ENCODE data around the gene PTBP1.
"Not testable (repeated sequence)": the region's sequence is repeated elsewhere in the genome, so short reads cannot be mapped to it uniquely, and the experiment has no call there.

Gene PTBP1

GRCh38 chr19:831407-832369 lies 34.4 kb downstream of the PTBP1 start:
- TF ChIP-seq CTCF (IDR thresholded peaks at IDR 0.05; ENCODE audit: control extremely low read depth, extremely low read depth, low read depth, missing control alignments), result no peak
- CTCF ChIA-PET, result no interaction called here
- no peak for DNase-seq (ENCODE audit: extremely low spot score)
- POLR2A ChIA-PET, result no interaction called here

GRCh38 chr19:834216-834615 lies 37.0 kb downstream of the PTBP1 start:
- TF ChIP-seq CTCF (IDR thresholded peaks at IDR 0.05; ENCODE audit: control extremely low read depth, extremely low read depth, low read depth, missing control alignments), result no peak
- CTCF ChIA-PET, result no interaction called here
- no peak for DNase-seq (ENCODE audit: extremely low spot score)
- POLR2A ChIA-PET, result no interaction called here

DNA sequence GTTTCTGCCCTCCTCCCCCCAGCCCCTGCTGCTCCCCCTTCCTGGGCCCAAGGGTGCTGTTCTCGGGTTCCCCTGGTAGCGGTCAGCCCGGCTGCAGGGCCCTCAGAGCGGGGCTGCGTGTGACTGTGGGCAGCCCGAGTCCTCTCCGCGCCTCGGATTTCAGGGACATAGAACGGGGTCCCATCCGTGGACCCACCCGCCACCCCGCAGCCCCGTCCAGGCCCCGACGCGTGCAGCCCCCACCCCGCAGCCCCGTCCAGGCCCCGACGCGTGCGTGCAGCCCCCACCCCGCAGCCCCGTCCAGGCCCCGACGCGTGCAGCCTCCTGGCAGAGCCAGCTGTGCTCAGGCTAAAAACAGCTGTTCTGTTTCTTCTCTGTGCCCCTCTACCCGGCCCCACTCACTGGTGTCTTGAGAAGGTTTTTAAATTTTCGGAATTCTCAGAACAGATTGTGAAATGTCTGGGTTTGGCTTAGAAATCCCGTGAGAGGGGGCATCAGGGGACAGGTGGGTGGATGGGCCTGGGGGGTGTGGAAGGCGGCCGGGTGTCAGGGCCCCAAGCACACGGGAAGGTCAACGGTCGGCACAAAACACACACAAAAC lies 38.1 kb downstream of the PTBP1 start:
- ChIA-PET CTCF (no interaction called here), POLR2A (no interaction called here)
- DNase-seq (ENCODE audit: extremely low spot score), result no peak
- TF ChIP-seq CTCF (IDR thresholded peaks at IDR 0.05; ENCODE audit: control extremely low read depth, extremely low read depth, low read depth, missing control alignments), result no peak

DNA sequence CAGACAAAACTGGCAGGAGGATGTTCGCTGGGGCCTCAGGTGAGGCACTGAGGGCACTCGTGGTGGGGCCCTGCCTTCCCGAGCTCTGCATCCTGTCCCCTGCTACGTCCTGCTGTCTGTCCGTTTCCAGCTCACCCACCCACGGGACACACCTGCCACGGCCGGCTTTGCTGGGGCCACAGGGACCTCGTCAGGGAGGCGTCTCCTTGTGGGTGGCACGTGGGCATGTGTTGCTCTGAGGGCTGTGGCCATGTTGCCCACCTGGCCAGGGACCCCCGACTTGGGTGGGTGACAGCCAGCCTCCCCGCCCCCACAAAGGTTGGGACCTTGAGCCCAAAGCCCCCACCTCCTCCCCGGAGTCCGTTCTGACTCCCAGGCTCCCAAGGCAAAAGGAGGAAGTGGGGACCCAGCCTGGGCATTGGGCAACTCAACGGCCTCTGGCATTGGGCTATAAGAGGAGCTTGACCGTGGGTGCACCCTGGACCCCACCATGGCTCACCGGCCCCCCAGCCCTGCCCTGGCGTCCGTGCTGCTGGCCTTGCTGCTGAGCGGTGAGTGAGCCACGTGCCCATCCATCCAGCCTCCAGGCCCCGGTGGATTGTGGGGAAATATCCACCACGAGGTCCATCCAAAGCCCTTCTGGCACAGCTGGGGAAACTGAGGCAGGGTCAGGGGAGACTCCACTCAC lies 43.4 kb downstream of the PTBP1 start, which contains the start of gene PRTN3:
PRTN3 (plus strand) TSS at position 481 of the 688 bp plus-strand sequence; CDS start at position 491, 10 bp downstream.
- no peak for DNase-seq (ENCODE audit: extremely low spot score)
- ChIA-PET POLR2A (no interaction called here), CTCF (interaction anchor here (1.0 to 1.3 kb wide), 2 partner anchors 16 to 23 kb away, joined by 4 to 5 read pairs; no protein-coding TSS in a partner anchor)
- no peak for TF ChIP-seq CTCF (IDR thresholded peaks at IDR 0.05; ENCODE audit: control extremely low read depth, extremely low read depth, low read depth, missing control alignments)

DNA sequence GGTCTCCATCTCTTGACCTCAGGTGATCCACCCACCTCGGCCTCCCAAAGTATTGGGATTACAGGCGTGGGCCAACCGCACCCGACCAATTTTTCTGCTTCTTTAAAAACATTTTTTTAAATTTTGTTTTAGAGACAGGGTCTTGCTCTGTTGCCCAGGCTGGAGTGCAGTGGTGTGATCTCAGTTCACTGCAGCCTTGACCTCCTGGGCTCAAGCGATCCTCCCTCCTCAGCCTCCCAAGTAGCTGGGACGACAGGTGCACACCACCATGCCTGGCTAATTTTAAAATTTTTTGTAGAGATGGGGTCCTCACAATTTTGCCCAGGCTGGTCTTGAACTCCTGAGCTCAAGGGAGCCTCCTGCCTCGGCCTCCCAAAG lies 45.5 kb downstream of the PTBP1 start:
- not testable (repeated sequence) for DNase-seq (ENCODE audit: extremely low spot score)
- CTCF ChIA-PET, result interaction anchor here (1.5 kb wide), 1 partner anchor 14 kb away, joined by 7 read pairs; no protein-coding TSS in a partner anchor
- POLR2A ChIA-PET, result interaction anchor here (0.9 kb wide), 1 partner anchor 40 kb away, joined by 3 read pairs; no protein-coding TSS in a partner anchor

- no peak for TF ChIP-seq CTCF (IDR thresholded peaks at IDR 0.05; ENCODE audit: control extremely low read depth, extremely low read depth, low read depth, missing control alignments)
These were observed 46.1 kb downstream of the PTBP1 start for GRCh38 chr19:843180-843835.

More at GRCh38 chr19:843180-843835, 46.1 kb downstream of the PTBP1 start:
- DNase-seq (ENCODE audit: extremely low spot score), result no peak
- POLR2A ChIA-PET, result interaction anchor here (0.9 kb wide), 1 partner anchor 41 kb away, joined by 3 read pairs; no protein-coding TSS in a partner anchor
- CTCF ChIA-PET, result interaction anchor here (1.5 kb wide), 1 partner anchor 14 kb away, joined by 7 read pairs; no protein-coding TSS in a partner anchor
